CD4-positive, alpha-beta T cell treated with Interleukin-15 for 4 hours (primary cell): ENCODE measurements around the gene APOA5.

ENCODE experiments used
- DNase-seq: peaks from one replicate; pipeline ENCODE4 v3.0.0-alpha.2; 2020; ENCODE audit warnings: low spot score

The APOA5 gene

GRCh38 chr11:116797816-116798215 lies 6.1 kb upstream of the APOA5 start:
- DNase-seq, result no peak

- DNase-seq, result no peak
Observed at GRCh38 chr11:116796548-116796947, 4.9 kb upstream of the APOA5 start.

- DNase-seq, result no peak
Observed at GRCh38 chr11:116794851-116795250, 3.2 kb upstream of the APOA5 start.

GRCh38 chr11:116793772-116794097 lies 2.1 kb upstream of the APOA5 start:
- DNase-seq, result no peak

- DNase-seq, result no peak
Observed at GRCh38 chr11:116792869-116793771, 1.4 kb upstream of the APOA5 start.

GRCh38 chr11:116792144-116792868 lies 627 bp upstream of the APOA5 start:
- no peak for DNase-seq

GRCh38 chr11:116791002-116791812 lies 472 bp downstream of the APOA5 start:
- peak; percentile 75 for DNase-seq

GRCh38 chr11:116790167-116791001 lies 1.3 kb downstream of the APOA5 start:
- no peak for DNase-seq

GRCh38 chr11:116788975-116789374 lies 2.7 kb downstream of the APOA5 start:
- DNase-seq, result no peak

- no peak for DNase-seq
Observed at GRCh38 chr11:116788534-116788933, 3.1 kb downstream of the APOA5 start.

GRCh38 chr11:116787786-116788486 lies 3.7 kb downstream of the APOA5 start, which contains the start of gene ZPR1:
Gene ZPR1 (minus strand): TSS chr11:116788023. CDS start chr11:116787990, 33 bp downstream.
- DNase-seq, result peak; percentile 80

- DNase-seq, result no peak
Observed at GRCh38 chr11:116787436-116787785, 4.3 kb downstream of the APOA5 start.

- no peak for DNase-seq
Observed at GRCh38 chr11:116786966-116787365, 4.7 kb downstream of the APOA5 start.

GRCh38 chr11:116786326-116786725 lies 5.4 kb downstream of the APOA5 start:
- no peak for DNase-seq

GRCh38 chr11:116782728-116783127 lies 9.0 kb downstream of the APOA5 start:
- no peak for DNase-seq

- no peak for DNase-seq
Observed at GRCh38 chr11:116778556-116778955, 13.1 kb downstream of the APOA5 start.

- no peak for DNase-seq
Observed at GRCh38 chr11:116777056-116777455, 14.6 kb downstream of the APOA5 start.

GRCh38 chr11:116776522-116776984 lies 15.1 kb downstream of the APOA5 start:
- no peak for DNase-seq

- no peak for DNase-seq
Observed at GRCh38 chr11:116775975-116776374, 15.7 kb downstream of the APOA5 start.

- no peak for DNase-seq
Observed at GRCh38 chr11:116774661-116775060, 17.0 kb downstream of the APOA5 start.
